UCSD-AML1 (cell line): Measurements from ENCODE around the gene B3GNT8.
"Not testable (repeated sequence)": the region's sequence is repeated elsewhere in the genome, so short reads cannot be mapped to it uniquely, and the experiment has no call there.

Source experiments
- DNase-seq: peaks from one replicate; lab custom pipeline; 2025; ENCODE audit not compliant: unreplicated experiment; lab: John Stamatoyannopoulos, UW

B3GNT8 gene

GRCh38 chr19:41437944-41438574 lies 10.9 kb upstream of the B3GNT8 start:
- no peak for DNase-seq

DNA sequence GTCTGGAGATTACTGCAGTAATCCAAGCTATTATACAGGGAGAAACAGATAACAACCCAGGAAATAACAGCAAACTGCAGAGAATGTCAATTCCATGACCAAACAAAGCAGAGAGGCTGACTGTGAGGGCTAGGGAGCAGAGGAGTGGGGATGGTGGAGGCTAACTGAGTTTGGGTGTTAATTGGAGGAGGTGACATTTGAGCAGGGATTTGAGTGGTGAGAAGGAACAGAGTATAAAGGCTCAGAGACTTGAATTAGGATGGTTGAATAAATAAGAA lies 9.4 kb upstream of the B3GNT8 start:
- DNase-seq = no peak

GRCh38 chr19:41435936-41436673 lies 8.9 kb upstream of the B3GNT8 start:
- no peak for DNase-seq

- not testable (repeated sequence) for DNase-seq
Observed at GRCh38 chr19:41435376-41435775, 8.2 kb upstream of the B3GNT8 start.

GRCh38 chr19:41434450-41434849 lies 7.3 kb upstream of the B3GNT8 start:
- no peak for DNase-seq

- no peak for DNase-seq
Observed at GRCh38 chr19:41433171-41433570, 6.0 kb upstream of the B3GNT8 start.

DNA sequence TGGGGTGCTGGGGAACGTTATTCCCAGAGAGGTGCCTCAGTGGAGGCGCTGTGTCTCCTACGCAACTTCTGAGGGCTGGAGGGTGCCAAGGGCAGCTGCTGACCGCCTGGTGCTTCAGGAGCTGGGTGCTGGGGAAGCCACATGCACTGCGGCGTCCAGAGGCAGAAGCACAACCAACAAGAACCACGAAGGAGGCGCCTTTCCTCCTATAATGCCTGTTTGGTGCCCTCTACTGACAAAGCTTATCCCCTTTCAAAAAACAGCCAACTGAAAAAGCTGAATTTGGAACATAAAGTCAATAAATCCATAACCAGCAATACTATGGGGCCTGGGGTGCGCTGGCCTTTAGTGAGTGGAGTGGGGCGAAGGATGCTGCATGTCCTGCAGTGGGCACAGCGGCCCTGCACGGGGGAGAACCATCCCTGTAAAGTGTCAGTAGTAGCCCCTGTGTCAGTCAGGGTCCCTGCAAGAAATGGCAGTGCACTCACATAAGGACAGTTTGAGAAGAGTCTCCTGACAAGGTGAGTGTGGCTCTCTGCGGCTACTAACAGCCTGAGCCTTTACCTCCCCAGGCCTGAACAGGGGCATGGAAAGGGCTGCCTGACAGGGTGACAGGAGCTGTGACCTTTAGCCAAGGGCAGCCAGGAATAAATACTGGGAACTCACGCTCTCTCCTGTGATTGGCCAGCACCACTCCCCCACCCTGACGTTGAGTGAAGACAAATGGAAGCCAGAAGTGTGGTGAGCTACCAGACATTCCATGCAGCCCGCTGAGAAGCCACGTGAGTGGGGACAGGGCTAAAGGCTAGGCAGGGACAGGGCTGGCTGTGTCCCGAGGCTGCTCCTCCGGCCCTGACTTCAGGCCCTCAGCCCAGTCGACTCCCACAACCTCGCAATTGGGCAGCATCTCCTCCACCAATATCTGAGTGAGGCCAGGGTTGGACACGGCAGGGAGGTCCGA lies 4.5 kb upstream of the B3GNT8 start:
- peak; percentile 62 for DNase-seq

GRCh38 chr19:41430922-41431321 lies 3.7 kb upstream of the B3GNT8 start:
- no peak for DNase-seq

DNA sequence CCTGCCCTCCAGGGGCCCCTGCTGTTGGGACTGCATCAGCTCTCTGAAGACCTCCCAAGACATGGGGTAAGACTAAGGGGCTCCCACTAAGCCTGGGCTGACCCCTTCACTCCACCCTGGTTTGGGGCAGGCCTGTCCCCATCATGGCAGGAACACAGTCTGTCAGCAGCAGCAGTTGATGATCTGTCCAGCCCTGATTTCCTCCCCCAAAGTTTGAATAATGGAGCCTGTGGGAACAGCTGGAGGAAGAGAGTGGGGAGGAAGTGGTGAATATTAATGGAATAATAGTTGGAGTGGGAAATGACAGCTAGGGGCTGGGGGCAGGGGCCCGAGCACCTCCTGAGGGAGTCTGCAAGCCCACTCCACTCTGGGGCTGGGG lies 1.3 kb upstream of the B3GNT8 start:
- DNase-seq = peak; percentile 53

- peak; percentile 66 for DNase-seq
Observed at GRCh38 chr19:41427647-41428480, 690 bp upstream of the B3GNT8 start.

- no peak for DNase-seq
Observed at GRCh38 chr19:41426116-41426841, 895 bp downstream of the B3GNT8 start.

DNA sequence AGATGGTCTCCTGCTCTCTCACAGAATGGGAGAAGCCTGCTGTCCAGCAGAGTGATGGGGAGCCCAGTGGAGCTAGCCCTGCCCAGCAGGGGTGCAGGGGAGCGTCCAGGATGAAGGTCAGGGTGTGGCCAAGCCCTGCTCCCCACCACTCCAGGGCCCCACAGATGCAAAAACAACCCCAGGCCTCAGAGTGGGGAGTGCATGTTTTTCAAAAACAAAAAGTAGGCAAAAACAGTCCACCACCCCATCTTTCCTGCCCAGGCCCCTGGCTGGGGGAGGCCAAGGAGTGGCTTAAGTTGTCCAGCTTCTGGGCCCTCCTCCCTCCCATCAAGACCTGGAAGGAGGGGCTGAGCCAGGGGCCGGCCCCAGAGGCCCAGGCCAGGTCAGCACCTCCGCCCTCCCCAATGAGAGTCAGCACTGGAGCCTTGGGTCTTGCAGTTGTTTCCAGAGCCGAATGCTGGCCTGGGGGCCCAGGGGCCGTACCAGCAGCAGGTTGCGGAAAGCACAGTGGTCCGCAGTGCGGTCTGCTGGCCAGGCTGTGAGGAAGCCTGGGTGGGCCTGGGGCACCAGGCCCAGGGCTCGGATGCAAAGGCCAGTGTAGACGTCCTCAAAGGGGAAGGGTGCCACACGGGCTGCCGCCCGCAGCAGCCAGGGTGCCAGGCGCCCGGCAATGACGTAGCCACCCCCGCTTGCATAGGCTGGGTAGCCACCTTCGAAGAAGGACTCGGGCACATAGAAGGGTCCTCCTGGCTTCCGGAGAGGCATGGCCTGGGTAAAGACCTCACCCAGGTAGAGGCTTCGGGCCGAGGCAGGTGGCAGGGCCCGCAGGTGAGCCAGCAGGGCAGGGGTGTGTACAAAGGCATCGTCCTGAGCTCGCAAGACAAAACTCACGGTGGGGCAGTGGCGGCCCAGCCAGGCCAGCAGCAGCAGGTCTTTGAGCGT lies 1.7 kb downstream of the B3GNT8 start:
- no peak for DNase-seq

DNA sequence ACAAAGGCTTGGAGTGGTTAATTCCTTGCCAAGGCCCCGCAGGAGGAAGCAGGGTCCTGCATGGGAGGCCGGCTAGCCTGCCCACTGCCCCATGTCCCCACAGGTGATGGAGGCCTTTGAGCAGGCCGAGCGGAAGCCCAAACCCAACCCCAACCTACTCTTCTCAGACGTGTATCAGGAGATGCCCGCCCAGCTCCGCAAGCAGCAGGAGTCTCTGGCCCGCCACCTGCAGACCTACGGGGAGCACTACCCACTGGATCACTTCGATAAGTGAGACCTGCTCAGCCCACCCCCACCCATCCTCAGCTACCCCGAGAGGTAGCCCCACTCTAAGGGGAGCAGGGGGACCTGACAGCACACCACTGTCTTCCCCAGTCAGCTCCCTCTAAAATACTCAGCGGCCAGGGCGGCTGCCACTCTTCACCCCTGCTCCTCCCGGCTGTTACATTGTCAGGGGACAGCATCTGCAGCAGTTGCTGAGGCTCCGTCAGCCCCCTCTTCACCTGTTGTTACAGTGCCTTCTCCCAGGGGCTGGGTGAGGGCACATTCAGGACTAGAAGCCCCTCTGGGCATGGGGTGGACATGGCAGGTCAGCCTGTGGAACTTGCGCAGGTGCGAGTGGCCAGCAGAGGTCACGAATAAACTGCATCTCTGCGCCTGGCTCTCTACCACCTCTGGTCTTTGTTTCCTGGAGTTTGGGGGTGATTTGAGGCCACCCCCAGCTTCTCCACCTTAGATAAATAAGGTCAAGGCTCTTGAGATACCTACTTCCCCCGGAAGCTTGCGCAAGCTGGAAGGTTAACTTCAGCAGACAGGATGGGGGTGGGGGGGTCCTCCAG lies 2.6 kb downstream of the B3GNT8 start:
- DNase-seq = no peak

GRCh38 chr19:41422955-41423354 lies 4.2 kb downstream of the B3GNT8 start:
- DNase-seq = no peak

- DNase-seq = no peak
Observed at GRCh38 chr19:41422456-41422855, 4.7 kb downstream of the B3GNT8 start.

DNA sequence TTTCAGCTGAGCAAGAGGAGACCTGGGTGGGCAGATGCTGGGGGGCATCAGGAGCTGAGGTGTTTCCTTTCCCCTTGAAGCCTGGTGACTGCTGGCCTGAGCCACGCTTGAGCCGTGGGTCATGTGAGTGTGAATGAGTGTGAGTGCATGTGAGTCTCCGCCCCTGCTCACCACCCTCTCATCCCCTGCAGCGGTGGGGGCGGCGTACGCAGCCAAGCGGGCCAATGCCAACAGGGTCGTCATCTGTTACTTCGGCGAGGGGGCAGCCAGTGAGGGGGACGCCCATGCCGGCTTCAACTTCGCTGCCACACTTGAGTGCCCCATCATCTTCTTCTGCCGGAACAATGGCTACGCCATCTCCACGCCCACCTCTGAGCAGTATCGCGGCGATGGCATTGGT lies 5.2 kb downstream of the B3GNT8 start:
- DNase-seq = no peak

GRCh38 chr19:41421314-41421713 lies 5.9 kb downstream of the B3GNT8 start:
- DNase-seq = no peak

DNA sequence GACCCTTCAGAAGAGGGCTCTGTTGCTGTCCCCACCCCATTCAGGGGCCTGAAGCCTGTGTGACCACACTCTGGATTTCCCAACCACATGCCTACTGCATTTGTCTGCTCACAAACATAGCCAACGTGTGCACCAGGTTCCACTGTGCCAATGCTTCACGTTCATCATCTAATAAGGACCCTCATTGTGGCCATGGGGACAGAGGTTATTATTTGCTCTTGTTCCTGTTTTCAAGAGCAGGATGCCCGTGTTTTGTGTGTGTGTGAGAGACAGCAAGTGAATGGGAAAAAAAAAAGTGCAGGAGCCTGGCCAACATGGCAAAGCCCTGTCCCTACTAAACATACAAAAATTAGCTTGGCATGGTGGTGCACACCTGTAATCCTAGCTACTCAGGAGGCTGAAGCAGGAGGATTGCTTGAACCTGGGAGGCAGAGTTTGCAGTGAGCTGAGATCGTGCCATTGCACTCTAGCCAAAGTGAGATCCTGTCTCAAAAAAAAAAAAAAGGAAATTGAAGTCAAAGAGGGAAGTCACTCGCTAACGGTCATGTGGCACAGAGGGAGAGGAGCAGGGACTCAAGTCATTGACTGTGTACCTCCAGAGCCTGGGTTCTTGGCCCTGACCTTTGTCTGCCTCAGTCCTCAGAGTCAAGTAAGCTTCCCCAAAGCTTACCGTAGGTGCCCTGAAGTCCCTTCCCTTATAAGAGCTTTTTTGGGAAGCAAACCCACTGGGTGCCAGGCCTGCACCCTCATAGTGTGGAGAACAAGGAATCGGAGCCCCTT lies 6.9 kb downstream of the B3GNT8 start:
- DNase-seq = peak; percentile 38
